Spleen (tissue), 11 donors: ENCODE data around the gene ETV1. TPM values are rescaled to one million over a fixed set of nuclear protein-coding genes. Genes with fewer than 3 reads are reported as not detected.

ENCODE experiments used
- DNase-seq: peaks from one replicate; pipeline ENCODE4 v3.0.0-alpha.2; 2020
- H3K27ac ChIP-seq, 8 donors: fragments of 200-600 bp; sonication (generic) in 7 of 8; 1 replicate in 4 of 8; 2 replicates in 4 of 8; pipeline versions ENCODE4 v1.5.0 to v1.8.0; 2016 to 2021; ENCODE audit warnings: inconsistent platforms in 4 of 8, mild to moderate bottlenecking in 4 of 8, moderate library complexity in 1 of 8
- H3K27me3 ChIP-seq, 7 donors: fragments of 200-600 bp; sonication (generic) in 6 of 7; replicated peaks in 1 of 7; 1 replicate in 4 of 7; 2 replicates in 3 of 7; pipeline versions ENCODE4 v1.5.0 to v1.8.0; 2016 to 2021; ENCODE audit warnings: inconsistent platforms in 3 of 7, mild to moderate bottlenecking in 1 of 7
- H3K36me3 ChIP-seq, 6 donors: fragments of 200-600 bp; sonication (generic) in 5 of 6; 1 replicate in 4 of 6; 2 replicates in 2 of 6; pipeline versions ENCODE4 v1.5.0 to v1.8.0; 2016 to 2021; ENCODE audit warnings: inconsistent platforms in 2 of 6
- H3K4me1 ChIP-seq, 6 donors: fragments of 200-600 bp; sonication (generic) in 5 of 6; 1 replicate in 3 of 6; 2 replicates in 3 of 6; pipeline versions ENCODE4 v1.5.0 to v1.8.0; 2016 to 2021; ENCODE audit warnings: inconsistent platforms in 3 of 6
- H3K4me3 ChIP-seq, 8 donors: fragments of 200-600 bp; sonication (generic) in 7 of 8; 1 replicate in 4 of 8; 2 replicates in 4 of 8; pipeline versions ENCODE4 v1.5.0 to v1.8.0; 2016 to 2021; ENCODE audit warnings: inconsistent platforms in 4 of 8, mild to moderate bottlenecking in 4 of 8, moderate library complexity in 2 of 8
- H3K9me3 ChIP-seq, 8 donors: fragments of 200-600 bp; sonication (generic) in 7 of 8; 1 replicate in 4 of 8; 2 replicates in 4 of 8; pipeline versions ENCODE4 v1.5.0 to v1.8.0; 2016 to 2021; ENCODE audit warnings: inconsistent platforms in 4 of 8
- POLR2A ChIP-seq, 3 donors: fragments of 450-650 bp; IDR thresholded peaks; one replicate each; pipeline ENCODE4 v1.5.1; 2017; ENCODE audit warnings: antibody characterized with exemption in 3 of 3, mild to moderate bottlenecking in 1 of 3
- POLR2AphosphoS5 ChIP-seq, 3 donors: sonication (generic); formaldehyde crosslinking; IDR thresholded peaks; one replicate each; pipeline ENCODE4 v1.5.1; 2017; ENCODE audit warnings: antibody characterized with exemption in 3 of 3
- WGBS, 5 donors: extraction: QIAGEN DNeasy Blood & Tissue Kit in 3 of 5; methylation state at CpG; one replicate each; pipeline versions ENCODE4 v1.1.5 to v1.1.7; 2013 to 2018; 5-methylcytosine and 5-hydroxymethylcytosine counted together
- intact Hi-C: fragments of 100-400 bp; cut with DNase I; formaldehyde crosslinking; loops from one replicate; pipeline ENCODE4 v1.15.0; 2023; ENCODE audit warnings: low total_unique reads
- polyA plus RNA-seq, 3 donors: library from polyadenylated mRNA; stranded (reverse); fragments of 200-250 nt; gene quantifications; one replicate each; pipeline ENCODE4 v1.2.1, GENCODE V29; 2013
- total RNA-seq, 7 donors: library from RNA; depleted of rRNA in 3 of 7; stranded (reverse); fragments of >200 nt in 3 of 7; fragmentation: NEBNext Ultra II Directional in 4 of 7; extraction: Animal tissue kit (Norgen Biotek cat#: 25700) in 4 of 7; gene quantifications; one replicate each; pipeline versions ENCODE4 v1.1.0 to v1.2.1, GENCODE V29; 2016 to 2021
- TF ChIP-seq, protein P1 (sequence below), 11 experiments: fragments of 200-600 bp in 7 of 11; fragments of 450-650 bp in 4 of 11; sonication (generic) in 4 of 11; IDR thresholded peaks in 8 of 11; conservative IDR thresholded peaks in 3 of 11; 1 replicate in 7 of 11; 2 replicates in 4 of 11; pipeline versions ENCODE4 v1.4.0 to v1.8.0; 2016 to 2021; ENCODE audit warnings: antibody characterized with exemption in 11 of 11, inconsistent platforms in 4 of 11, mild to moderate bottlenecking in 1 of 11
- donor health status: healthy with polysubstance abuse.
- donor health status: DM: no; HTN: no; CAD: no; lungs with moderate emphysema.
- donor health status: DM: no; HTN: no; CAD: no.
- donor health status: Bipolar disorder and iron deficiency.
- donor health status: healthy.
- donor health status: DM: no; HTN: no; CAD: no.
- donor health status: DM: yes; HTN: yes; CAD: no.

Gene ETV1
- total and polyA plus RNA-seq, 10 donors: 1.5 to 20.0 (median 7.2) TPM

DNA sequence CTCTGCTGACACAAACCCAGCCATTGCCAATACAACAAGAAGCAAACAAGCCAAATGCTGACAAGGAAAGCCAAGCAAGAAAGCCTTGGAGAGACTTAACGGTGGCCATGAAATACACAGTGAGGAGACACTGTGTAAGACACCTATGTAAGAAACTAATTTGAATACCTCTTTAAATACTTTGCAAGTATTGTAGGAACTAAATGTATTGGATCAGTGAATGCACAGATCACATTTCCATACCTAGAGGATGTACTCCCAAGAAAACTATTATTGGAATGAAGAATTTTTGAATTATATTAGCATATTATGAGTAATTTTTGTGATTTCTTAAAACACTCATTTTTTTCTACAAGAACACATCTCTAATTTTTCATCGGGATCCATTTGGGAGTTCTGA lies 34.0 kb downstream of the ETV1 start:
- H3K36me3 ChIP-seq: no peaks in the 10 kb centered on the region
- no peaks in the 10 kb centered on the region for H3K4me1 ChIP-seq
- no peak for DNase-seq
- H3K4me3 ChIP-seq: no peak overlapping the region
- no peak for TF ChIP-seq POLR2AphosphoS5 (IDR thresholded peaks at IDR 0.05)
- TF ChIP-seq POLR2A (IDR thresholded peaks at IDR 0.05): no peak
- WGBS, 5 donors: 89 to 92% (median 90%) methylated on average over 2 of the region's 2 CpGs
- H3K9me3 ChIP-seq: no peaks in the 10 kb centered on the region
- no peaks in the 10 kb centered on the region for H3K27me3 ChIP-seq
- intact Hi-C loops: no loop called here
- H3K27ac ChIP-seq: no peak overlapping the region

DNA sequence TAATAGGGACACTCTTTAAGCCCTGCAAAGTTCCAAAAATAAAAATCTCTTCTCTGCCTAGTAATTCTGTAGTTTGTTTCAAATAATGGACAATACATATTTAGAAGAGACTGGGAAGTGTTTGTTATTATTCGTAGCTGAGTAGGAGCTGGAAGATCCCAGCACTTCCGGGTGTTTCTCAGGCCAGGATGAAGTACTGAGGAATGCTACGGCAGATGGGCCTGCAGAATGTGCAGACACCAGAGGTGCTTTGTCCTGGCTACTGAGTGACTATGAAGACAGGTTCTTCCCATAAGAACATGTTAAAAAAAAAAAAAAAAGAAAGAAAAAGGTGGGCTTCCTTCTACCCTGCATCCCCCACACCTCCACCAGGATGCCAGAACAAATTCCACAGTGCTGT lies 36.1 kb downstream of the ETV1 start:
- DNase-seq: no peak
- TF ChIP-seq POLR2A (IDR thresholded peaks at IDR 0.05) (no peak), POLR2AphosphoS5 (IDR thresholded peaks at IDR 0.05) (no peak)
- TF ChIP-seq, protein P1, sequence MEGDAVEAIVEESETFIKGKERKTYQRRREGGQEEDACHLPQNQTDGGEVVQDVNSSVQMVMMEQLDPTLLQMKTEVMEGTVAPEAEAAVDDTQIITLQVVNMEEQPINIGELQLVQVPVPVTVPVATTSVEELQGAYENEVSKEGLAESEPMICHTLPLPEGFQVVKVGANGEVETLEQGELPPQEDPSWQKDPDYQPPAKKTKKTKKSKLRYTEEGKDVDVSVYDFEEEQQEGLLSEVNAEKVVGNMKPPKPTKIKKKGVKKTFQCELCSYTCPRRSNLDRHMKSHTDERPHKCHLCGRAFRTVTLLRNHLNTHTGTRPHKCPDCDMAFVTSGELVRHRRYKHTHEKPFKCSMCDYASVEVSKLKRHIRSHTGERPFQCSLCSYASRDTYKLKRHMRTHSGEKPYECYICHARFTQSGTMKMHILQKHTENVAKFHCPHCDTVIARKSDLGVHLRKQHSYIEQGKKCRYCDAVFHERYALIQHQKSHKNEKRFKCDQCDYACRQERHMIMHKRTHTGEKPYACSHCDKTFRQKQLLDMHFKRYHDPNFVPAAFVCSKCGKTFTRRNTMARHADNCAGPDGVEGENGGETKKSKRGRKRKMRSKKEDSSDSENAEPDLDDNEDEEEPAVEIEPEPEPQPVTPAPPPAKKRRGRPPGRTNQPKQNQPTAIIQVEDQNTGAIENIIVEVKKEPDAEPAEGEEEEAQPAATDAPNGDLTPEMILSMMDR (IDR thresholded peaks at IDR 0.05 in 8 of 11, conservative IDR thresholded peaks at IDR 0.05 in 3 of 11): no peak
- Histone ChIP-seq H3K4me1 (peaks cover 0 to 1% (median 0%) of the 10 kb centered on the region in 6 donors), H3K9me3 (no peaks in the 10 kb centered on the region), H3K27ac (no peak overlapping the region), H3K4me3 (no peak overlapping the region), H3K27me3 (no peaks in the 10 kb centered on the region), H3K36me3 (no peaks in the 10 kb centered on the region)
- WGBS, 5 donors: 77 to 92% (median 87%) methylated on average over 3 of the region's 3 CpGs
- intact Hi-C loops: no loop called here

DNA sequence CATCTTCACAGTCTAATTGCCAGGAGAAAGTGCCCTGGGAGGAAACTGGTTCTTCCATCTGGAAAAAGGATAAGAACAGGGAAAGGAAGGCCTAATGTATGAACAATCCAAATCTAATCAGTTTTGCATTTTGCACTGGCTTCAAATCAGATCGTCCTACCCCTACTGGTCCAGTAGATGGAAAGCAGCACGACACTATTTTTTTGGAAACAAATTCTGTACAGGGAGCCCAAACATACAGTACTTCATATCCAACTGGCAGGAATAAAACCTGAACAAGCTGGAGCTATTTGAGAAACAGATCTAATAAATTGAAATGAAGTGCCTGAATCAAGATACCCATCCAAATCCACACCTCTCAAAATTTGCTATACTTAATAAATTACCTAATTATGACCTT lies 36.5 kb downstream of the ETV1 start:
- H3K4me3 ChIP-seq: no peak overlapping the region
- peaks cover 0 to 5% (median 0%) of the 10 kb centered on the region in 6 donors for H3K4me1 ChIP-seq
- intact Hi-C loops: no loop called here
- 66 to 90% (median 86%) methylated on average over 2 of the region's 2 CpGs for WGBS, 5 donors
- H3K27me3 ChIP-seq: no peaks in the 10 kb centered on the region
- no peak for DNase-seq
- no peaks in the 10 kb centered on the region for H3K36me3 ChIP-seq
- H3K27ac ChIP-seq: no peak overlapping the region
- H3K9me3 ChIP-seq: no peaks in the 10 kb centered on the region
- no peak for TF ChIP-seq POLR2AphosphoS5 (IDR thresholded peaks at IDR 0.05)
- TF ChIP-seq, protein P1 (IDR thresholded peaks at IDR 0.05 in 8 of 11, conservative IDR thresholded peaks at IDR 0.05 in 3 of 11): no peak
- TF ChIP-seq POLR2A (IDR thresholded peaks at IDR 0.05): no peak

DNA sequence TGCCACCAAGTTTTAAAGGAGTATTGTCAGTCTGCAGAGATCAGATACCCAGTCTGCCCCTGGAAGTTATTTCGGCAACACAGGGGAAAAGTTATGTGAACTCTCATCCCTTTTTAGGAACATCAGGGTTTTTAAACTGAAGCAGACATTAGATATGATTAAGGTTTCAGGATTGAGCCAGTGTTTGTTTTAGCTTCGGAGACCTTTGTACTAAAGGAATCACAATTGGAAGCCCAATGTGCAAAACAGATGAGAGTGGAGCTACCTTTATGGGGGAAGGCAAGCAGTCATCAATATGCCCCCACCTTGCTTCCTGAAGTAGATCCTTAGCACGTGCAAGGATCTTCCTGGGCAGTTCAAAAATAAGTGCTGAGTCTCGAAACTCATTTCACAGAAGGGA lies 39.5 kb downstream of the ETV1 start:
- H3K9me3 ChIP-seq: no peaks in the 10 kb centered on the region
- no peak overlapping the region for H3K4me3 ChIP-seq
- peaks cover 0 to 5% (median 0%) of the 10 kb centered on the region in 6 donors for H3K4me1 ChIP-seq
- intact Hi-C loops: no loop called here
- no peaks in the 10 kb centered on the region for H3K36me3 ChIP-seq
- DNase-seq: no peak
- H3K27ac ChIP-seq: no peak overlapping the region
- WGBS, 5 donors: 70 to 82% (median 81%) methylated on average over 4 of the region's 4 CpGs
- no peak for TF ChIP-seq POLR2A (IDR thresholded peaks at IDR 0.05)
- TF ChIP-seq POLR2AphosphoS5 (IDR thresholded peaks at IDR 0.05): no peak
- TF ChIP-seq, protein P1 (IDR thresholded peaks at IDR 0.05 in 8 of 11, conservative IDR thresholded peaks at IDR 0.05 in 3 of 11): no peak
- no peaks in the 10 kb centered on the region for H3K27me3 ChIP-seq

DNA sequence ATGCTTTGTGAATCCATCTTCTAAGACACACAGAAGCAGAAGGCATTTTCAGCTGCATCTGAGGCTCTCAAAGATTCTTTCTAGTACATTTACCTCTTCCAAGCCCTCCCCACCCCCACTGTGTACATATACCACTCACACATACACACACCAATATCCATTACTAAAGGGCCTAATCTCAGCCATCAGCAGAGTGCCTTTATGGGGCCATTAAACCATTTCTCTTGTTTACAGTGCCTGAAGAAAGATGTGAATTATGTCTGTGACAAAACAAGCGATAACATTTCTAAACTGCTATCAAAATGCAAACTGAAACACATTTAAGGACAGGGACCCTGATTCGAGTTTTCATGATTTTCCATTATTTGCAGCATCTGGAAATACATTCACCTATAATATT lies 40.0 kb downstream of the ETV1 start:
- whole genome bisulfite sequencing, 5 donors: 75 to 88% (median 79%) methylated on average over 2 of the region's 2 CpGs
- DNase-seq: no peak
- no peak overlapping the region for H3K27ac ChIP-seq
- H3K4me3 ChIP-seq: no peak overlapping the region
- no peaks in the 10 kb centered on the region for H3K27me3 ChIP-seq
- no peaks in the 10 kb centered on the region for H3K9me3 ChIP-seq
- H3K4me1 ChIP-seq: peaks cover 0 to 5% (median 0%) of the 10 kb centered on the region in 6 donors
- no peaks in the 10 kb centered on the region for H3K36me3 ChIP-seq
- intact Hi-C loops: no loop called here
- no peak for TF ChIP-seq POLR2A (IDR thresholded peaks at IDR 0.05)
